GM12892 (cell line): ENCODE results near the gene EFR3B.

ENCODE experiments used
- POLR2A ChIP-seq: IDR thresholded peaks from 2 replicates; pipeline ENCODE4 v1.6.1; 2011; ENCODE audit warnings: low read depth, low read length, control low read depth
- TAF1 ChIP-seq: IDR thresholded peaks from 2 replicates; pipeline ENCODE4 v1.6.1; 2011; ENCODE audit warnings: low read depth, mild to moderate bottlenecking, control low read depth, low read length, borderline replicate concordance

- no peak for TF ChIP-seq POLR2A
- no peak for TF ChIP-seq TAF1
Measured at GRCh38 chr2:25125976-25126375, 84.1 kb downstream of the EFR3B start.
